Mucosa of stomach (tissue), 1 donor: ENCODE data around the gene SNORC.

ENCODE experiments used
- H3K27me3 ChIP-seq: one replicate; pipeline ENCODE4 v1.7.0; 2013; ENCODE audit warnings: mild to moderate bottlenecking, low read length; ENCODE audit not compliant: control insufficient read depth, insufficient read depth
- H3K36me3 ChIP-seq: one replicate; pipeline ENCODE4 v1.7.0; 2013; ENCODE audit warnings: low read length; ENCODE audit not compliant: control insufficient read depth, insufficient read depth
- H3K4me1 ChIP-seq: one replicate; pipeline ENCODE4 v1.7.0; 2013; ENCODE audit warnings: mild to moderate bottlenecking, low read length; ENCODE audit not compliant: control insufficient read depth, insufficient read depth
- H3K4me3 ChIP-seq: one replicate; pipeline ENCODE4 v1.7.0; 2013; ENCODE audit warnings: low read length
- H3K9ac ChIP-seq: one replicate; pipeline ENCODE4 v1.7.0; 2013; ENCODE audit warnings: mild to moderate bottlenecking, low read length, moderate library complexity
- H3K9me3 ChIP-seq: one replicate; pipeline ENCODE4 v1.7.0; 2013; ENCODE audit warnings: mild to moderate bottlenecking, low read length, moderate library complexity; ENCODE audit not compliant: control insufficient read depth
- donor health status: Pancreatic carcinoma.

SNORC gene

GRCh38 chr2:232870018-232870765, at the start of gene SNORC:
Gene SNORC, plus strand, starts transcription at chr2:232870264. Its CDS starts 78 bp downstream, at chr2:232870342.
- H3K36me3 ChIP-seq = no peaks in the 10 kb centered on the region
- no peak within 1 kb of the TSS for H3K4me3 ChIP-seq
- H3K4me1 ChIP-seq = peaks cover 22% of the 10 kb centered on the region
- no peaks in the 10 kb centered on the region for H3K9me3 ChIP-seq
- no peak within 1 kb of the TSS for H3K9ac ChIP-seq
- H3K27me3 ChIP-seq = peaks cover 4% of the 10 kb centered on the region

GRCh38 chr2:232829988-232830387, 40.1 kb upstream of the SNORC start:
- H3K4me3 ChIP-seq = no peak overlapping the region
- H3K9ac ChIP-seq = no peak overlapping the region
- H3K36me3 ChIP-seq = no peaks in the 10 kb centered on the region
- no peaks in the 10 kb centered on the region for H3K27me3 ChIP-seq
- H3K9me3 ChIP-seq = no peaks in the 10 kb centered on the region
- H3K4me1 ChIP-seq = no peaks in the 10 kb centered on the region

- no peaks in the 10 kb centered on the region for H3K36me3 ChIP-seq
- H3K9me3 ChIP-seq = no peaks in the 10 kb centered on the region
- peaks cover 6% of the 10 kb centered on the region for H3K4me1 ChIP-seq
- no peak overlapping the region for H3K4me3 ChIP-seq
- H3K9ac ChIP-seq = no peak overlapping the region
- H3K27me3 ChIP-seq = no peaks in the 10 kb centered on the region
Measured at GRCh38 chr2:232831496-232831895, 38.6 kb upstream of the SNORC start.

GRCh38 chr2:232833830-232834229, 36.2 kb upstream of the SNORC start:
- no peaks in the 10 kb centered on the region for H3K27me3 ChIP-seq
- H3K4me1 ChIP-seq = peaks cover 6% of the 10 kb centered on the region
- H3K4me3 ChIP-seq = no peak overlapping the region
- no peaks in the 10 kb centered on the region for H3K9me3 ChIP-seq
- no peak overlapping the region for H3K9ac ChIP-seq
- peaks cover 6% of the 10 kb centered on the region for H3K36me3 ChIP-seq

GRCh38 chr2:232835687-232836208, 34.3 kb upstream of the SNORC start:
- no peak overlapping the region for H3K4me3 ChIP-seq
- no peaks in the 10 kb centered on the region for H3K9me3 ChIP-seq
- H3K27me3 ChIP-seq = no peaks in the 10 kb centered on the region
- no peak overlapping the region for H3K9ac ChIP-seq
- H3K36me3 ChIP-seq = peaks cover 6% of the 10 kb centered on the region
- peaks cover 6% of the 10 kb centered on the region for H3K4me1 ChIP-seq

- Histone ChIP-seq H3K4me3 (no peak overlapping the region), H3K27me3 (no peaks in the 10 kb centered on the region), H3K36me3 (peaks cover 6% of the 10 kb centered on the region), H3K4me1 (peaks cover 6% of the 10 kb centered on the region), H3K9me3 (no peaks in the 10 kb centered on the region), H3K9ac (no peak overlapping the region)
Measured at GRCh38 chr2:232836934-232837333, 33.1 kb upstream of the SNORC start.

GRCh38 chr2:232838406-232838874, 31.6 kb upstream of the SNORC start:
- Histone ChIP-seq H3K36me3 (peaks cover 6% of the 10 kb centered on the region), H3K4me3 (no peak overlapping the region), H3K27me3 (no peaks in the 10 kb centered on the region), H3K9ac (no peak overlapping the region), H3K4me1 (peaks cover 6% of the 10 kb centered on the region), H3K9me3 (no peaks in the 10 kb centered on the region)

GRCh38 chr2:232839411-232840079, 30.5 kb upstream of the SNORC start:
- H3K9ac ChIP-seq = no peak overlapping the region
- H3K9me3 ChIP-seq = no peaks in the 10 kb centered on the region
- H3K27me3 ChIP-seq = no peaks in the 10 kb centered on the region
- H3K4me1 ChIP-seq = peaks cover 6% of the 10 kb centered on the region
- peaks cover 6% of the 10 kb centered on the region for H3K36me3 ChIP-seq
- H3K4me3 ChIP-seq = no peak overlapping the region

GRCh38 chr2:232842689-232843088, 27.4 kb upstream of the SNORC start:
- Histone ChIP-seq H3K9me3 (no peaks in the 10 kb centered on the region), H3K4me1 (no peaks in the 10 kb centered on the region), H3K36me3 (no peaks in the 10 kb centered on the region), H3K27me3 (no peaks in the 10 kb centered on the region), H3K9ac (no peak overlapping the region), H3K4me3 (no peak overlapping the region)

- H3K4me3 ChIP-seq = no peak overlapping the region
- no peaks in the 10 kb centered on the region for H3K4me1 ChIP-seq
- H3K9me3 ChIP-seq = no peaks in the 10 kb centered on the region
- H3K27me3 ChIP-seq = no peaks in the 10 kb centered on the region
- H3K9ac ChIP-seq = no peak overlapping the region
- no peaks in the 10 kb centered on the region for H3K36me3 ChIP-seq
Measured at GRCh38 chr2:232843834-232844233, 26.2 kb upstream of the SNORC start.

GRCh38 chr2:232846055-232846454, 24.0 kb upstream of the SNORC start:
- Histone ChIP-seq H3K9ac (no peak overlapping the region), H3K4me1 (no peaks in the 10 kb centered on the region), H3K27me3 (no peaks in the 10 kb centered on the region), H3K36me3 (no peaks in the 10 kb centered on the region), H3K9me3 (no peaks in the 10 kb centered on the region), H3K4me3 (no peak overlapping the region)

GRCh38 chr2:232850039-232850438, 20.0 kb upstream of the SNORC start:
- Histone ChIP-seq H3K27me3 (no peaks in the 10 kb centered on the region), H3K9ac (no peak overlapping the region), H3K9me3 (no peaks in the 10 kb centered on the region), H3K4me3 (no peak overlapping the region), H3K36me3 (no peaks in the 10 kb centered on the region), H3K4me1 (no peaks in the 10 kb centered on the region)
